Measurements from ENCODE around the gene ELL2. TPM values are rescaled to one million over a fixed set of nuclear protein-coding genes. Genes with fewer than 3 reads are reported as not detected.

Gene ELL2
- polyA plus RNA-seq, 1 of the 3 experiments (the other 2 are of a cell fraction) = 18.4 TPM

DNA sequence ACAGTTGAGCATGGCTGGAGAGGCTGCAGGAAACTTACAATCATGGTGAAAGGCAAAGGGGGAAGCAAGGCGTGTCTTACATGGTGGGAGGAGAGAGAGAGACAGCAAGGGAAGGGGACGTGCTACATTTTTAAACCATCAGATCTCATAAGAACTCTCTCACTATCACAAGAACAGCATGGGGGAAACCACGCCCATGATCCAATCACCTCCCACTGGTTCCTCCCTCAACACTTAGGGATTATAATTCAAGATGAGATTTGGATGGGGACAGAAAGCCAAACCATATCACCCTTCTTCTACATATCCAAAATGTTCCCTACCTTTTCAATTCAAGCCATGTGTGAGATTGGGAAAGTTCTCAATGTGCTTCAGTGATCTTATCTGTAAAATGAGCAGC lies 116.3 kb downstream of the ELL2 start:
- Histone ChIP-seq H3K9ac (no peak overlapping the region), H4K20me1 (ENCODE audit: insufficient read depth) (no peaks in the 10 kb centered on the region), H3K4me2 (no peak overlapping the region), H3K4me3 (ENCODE audit: low read depth in 2 of 2, low read length in 1 of 2) (no peak overlapping the region), H3F3A (replicated peaks; ENCODE audit: insufficient read depth) (no peaks in the 10 kb centered on the region), H3K4me1 (ENCODE audit: control insufficient read depth in 1 of 2, insufficient read depth in 2 of 2, low read depth in 1 of 2, low read length in 1 of 2) (peaks cover 3 to 7% of the 10 kb centered on the region in 2 experiments; a peak in 2 of 4 replicates), H3K9me3 (no peaks in the 10 kb centered on the region), H3K27ac (ENCODE audit: low read depth in 2 of 2, low read length in 1 of 2) (no peak overlapping the region), H3K27me3 (ENCODE audit: insufficient read depth) (no peaks in the 10 kb centered on the region), H2AFZ (ENCODE audit: low read depth) (no peak overlapping the region), H3K36me3 (replicated peaks in 1 of 2; ENCODE audit: control insufficient read depth in 1 of 2, insufficient read depth in 2 of 2, low read length in 1 of 2) (no peaks in the 10 kb centered on the region), H3K9me2 (no peaks in the 10 kb centered on the region), H3K79me2 (ENCODE audit: insufficient read depth) (no peaks in the 10 kb centered on the region)
- ChIA-PET POLR2A (no interaction called here), CTCF (interaction anchor here (1.9 to 15.2 kb wide), 4 partner anchors 61 to 202 kb away, joined by 6 to 170 read pairs (median 82); partner anchors contain the start of gene RFESD)
- TF ChIP-seq, protein P1, sequence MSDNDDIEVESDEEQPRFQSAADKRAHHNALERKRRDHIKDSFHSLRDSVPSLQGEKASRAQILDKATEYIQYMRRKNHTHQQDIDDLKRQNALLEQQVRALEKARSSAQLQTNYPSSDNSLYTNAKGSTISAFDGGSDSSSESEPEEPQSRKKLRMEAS (IDR thresholded peaks at IDR 0.05; ENCODE audit: low read depth) = no peak
- no peak for TF ChIP-seq EP300 (IDR thresholded peaks at IDR 0.05; ENCODE audit: borderline replicate concordance in 1 of 2, low read depth in 1 of 2, low read length in 1 of 2)
- TF ChIP-seq SIN3A (IDR thresholded peaks at IDR 0.05; ENCODE audit: borderline replicate concordance, low read depth, low read length) = no peak
- no peak for TF ChIP-seq SMC3 (IDR thresholded peaks at IDR 0.05; ENCODE audit: low read depth, low read length)
- TF ChIP-seq, protein P2, sequence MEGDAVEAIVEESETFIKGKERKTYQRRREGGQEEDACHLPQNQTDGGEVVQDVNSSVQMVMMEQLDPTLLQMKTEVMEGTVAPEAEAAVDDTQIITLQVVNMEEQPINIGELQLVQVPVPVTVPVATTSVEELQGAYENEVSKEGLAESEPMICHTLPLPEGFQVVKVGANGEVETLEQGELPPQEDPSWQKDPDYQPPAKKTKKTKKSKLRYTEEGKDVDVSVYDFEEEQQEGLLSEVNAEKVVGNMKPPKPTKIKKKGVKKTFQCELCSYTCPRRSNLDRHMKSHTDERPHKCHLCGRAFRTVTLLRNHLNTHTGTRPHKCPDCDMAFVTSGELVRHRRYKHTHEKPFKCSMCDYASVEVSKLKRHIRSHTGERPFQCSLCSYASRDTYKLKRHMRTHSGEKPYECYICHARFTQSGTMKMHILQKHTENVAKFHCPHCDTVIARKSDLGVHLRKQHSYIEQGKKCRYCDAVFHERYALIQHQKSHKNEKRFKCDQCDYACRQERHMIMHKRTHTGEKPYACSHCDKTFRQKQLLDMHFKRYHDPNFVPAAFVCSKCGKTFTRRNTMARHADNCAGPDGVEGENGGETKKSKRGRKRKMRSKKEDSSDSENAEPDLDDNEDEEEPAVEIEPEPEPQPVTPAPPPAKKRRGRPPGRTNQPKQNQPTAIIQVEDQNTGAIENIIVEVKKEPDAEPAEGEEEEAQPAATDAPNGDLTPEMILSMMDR (IDR thresholded peaks at IDR 0.05) = no peak
- TF ChIP-seq TAF1 (IDR thresholded peaks at IDR 0.05; ENCODE audit: borderline replicate concordance, low read depth, low read length) = no peak
- TF ChIP-seq MXI1 (IDR thresholded peaks at IDR 0.05; ENCODE audit: low read depth, low read length) = no peak
- TF ChIP-seq, protein P3, sequence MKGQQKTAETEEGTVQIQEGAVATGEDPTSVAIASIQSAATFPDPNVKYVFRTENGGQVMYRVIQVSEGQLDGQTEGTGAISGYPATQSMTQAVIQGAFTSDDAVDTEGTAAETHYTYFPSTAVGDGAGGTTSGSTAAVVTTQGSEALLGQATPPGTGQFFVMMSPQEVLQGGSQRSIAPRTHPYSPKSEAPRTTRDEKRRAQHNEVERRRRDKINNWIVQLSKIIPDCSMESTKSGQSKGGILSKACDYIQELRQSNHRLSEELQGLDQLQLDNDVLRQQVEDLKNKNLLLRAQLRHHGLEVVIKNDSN (IDR thresholded peaks at IDR 0.05; ENCODE audit: borderline replicate concordance, low read depth) = no peak
- TF ChIP-seq USF2 (IDR thresholded peaks at IDR 0.05; ENCODE audit: borderline replicate concordance, low read depth, low read length) = no peak
- no peak for TF ChIP-seq GATA2 (CRISPR knock-in tag; IDR thresholded peaks at IDR 0.05)
- TF ChIP-seq FOXJ3 (CRISPR knock-in tag; IDR thresholded peaks at IDR 0.05) = no peak
- TF ChIP-seq ZBTB33 (IDR thresholded peaks at IDR 0.05; ENCODE audit: borderline replicate concordance, low read depth) = no peak
- TF ChIP-seq REST (IDR thresholded peaks at IDR 0.05; ENCODE audit: low read depth, low read length) = no peak
- no peak for TF ChIP-seq NRF1 (IDR thresholded peaks at IDR 0.05; ENCODE audit: low read depth, low read length)
- TF ChIP-seq YY1 (IDR thresholded peaks at IDR 0.05; ENCODE audit: low read depth) = no peak
- no peak for TF ChIP-seq RXRA (IDR thresholded peaks at IDR 0.05; ENCODE audit: borderline replicate concordance, low read depth)
- no peak for TF ChIP-seq ELF1 (IDR thresholded peaks at IDR 0.05)
- no peak for TF ChIP-seq TEAD4 (IDR thresholded peaks at IDR 0.05; ENCODE audit: borderline replicate concordance, insufficient read depth)
- TF ChIP-seq JUND (IDR thresholded peaks at IDR 0.05) = no peak
- 84% methylated on average over 3 of the region's 3 CpGs for WGBS (ENCODE audit: low lambda C conversion rate)
- DNase-seq = no peak

All from SK-N-SH (cell line).